Sigmoid colon (tissue), 7 donors: Measurements from ENCODE around the gene VGLL3. TPM values are rescaled to one million over a fixed set of nuclear protein-coding genes. Genes with fewer than 3 reads are reported as not detected.
A peak's percentile ranks its signal among the peaks of the same experiment; 100 is the strongest.

Experiments
- DNase-seq: peaks from one replicate; pipeline ENCODE4 v3.0.0-alpha.2; 2019
- H3K27ac ChIP-seq, 4 donors: fragments of 200-600 bp; sonication (generic); one replicate each; pipeline ENCODE4 v1.5.1; 2016 to 2019; ENCODE audit warnings: mild to moderate bottlenecking in 1 of 4
- H3K27me3 ChIP-seq, 3 donors: fragments of 200-600 bp; sonication (generic); one replicate each; pipeline ENCODE4 v1.5.1; 2019; ENCODE audit warnings: mild to moderate bottlenecking in 1 of 3
- H3K36me3 ChIP-seq, 4 donors: fragments of 200-600 bp; sonication (generic); one replicate each; pipeline ENCODE4 v1.5.1; 2016 to 2019
- H3K4me1 ChIP-seq, 4 donors: fragments of 200-600 bp; sonication (generic); one replicate each; pipeline ENCODE4 v1.5.1; 2017 to 2019
- H3K4me3 ChIP-seq, 4 donors: fragments of 200-600 bp; sonication (generic); one replicate each; pipeline ENCODE4 v1.5.1; 2017 to 2019; ENCODE audit warnings: mild to moderate bottlenecking in 2 of 4, moderate library complexity in 1 of 4
- H3K9me3 ChIP-seq, 4 donors: fragments of 200-600 bp in 3 of 4; sonication (generic) in 3 of 4; one replicate each; pipeline versions ENCODE4 v1.5.1 to v1.6.1; 2013 to 2019
- CTCF ChIP-seq, 4 experiments: fragments of 450-650 bp in 3 of 4; fragments of 200-600 bp in 1 of 4; IDR thresholded peaks; one replicate each; pipeline ENCODE4 v1.5.1; 2016 to 2019; ENCODE audit warnings: antibody characterized with exemption in 4 of 4, mild to moderate bottlenecking in 3 of 4, moderate library complexity in 2 of 4
- EP300 ChIP-seq, 4 donors: sonication (generic); formaldehyde crosslinking; IDR thresholded peaks; one replicate each; pipeline ENCODE4 v1.6.1; 2017; ENCODE audit warnings: antibody characterized with exemption in 4 of 4
- POLR2A ChIP-seq, 2 donors: fragments of 450-650 bp; IDR thresholded peaks; one replicate each; pipeline ENCODE4 v1.6.1; 2016; ENCODE audit warnings: antibody characterized with exemption in 2 of 2, mild to moderate bottlenecking in 2 of 2, moderate library complexity in 2 of 2
- POLR2AphosphoS5 ChIP-seq, 4 donors: sonication (generic); formaldehyde crosslinking; IDR thresholded peaks; one replicate each; pipeline ENCODE4 v1.6.1; 2017; ENCODE audit warnings: antibody characterized with exemption in 4 of 4
- WGBS, 2 donors: extraction: QIAGEN DNeasy Blood & Tissue Kit; methylation state at CpG; one replicate each; pipeline ENCODE4 v1.1.7; 2013; 5-methylcytosine and 5-hydroxymethylcytosine counted together
- intact Hi-C: fragments of 100-400 bp; cut with DNase I; formaldehyde crosslinking; loops from one replicate; pipeline ENCODE4 v1.15.1; 2023
- polyA plus RNA-seq, 3 donors: library from polyadenylated mRNA; stranded (reverse); fragments of 200-250 nt; gene quantifications; one replicate each; pipeline ENCODE4 v1.2.3, GENCODE V29; 2013
- total RNA-seq, 4 donors: library from RNA; depleted of rRNA; stranded (reverse); fragments of >200 nt; gene quantifications; one replicate each; pipeline ENCODE4 v1.1.0, GENCODE V29; 2016
- donor health status: healthy with polysubstance abuse.
- donor health status: Bipolar disorder and iron deficiency.
- donor health status: healthy.

VGLL3 gene
- total and polyA plus RNA-seq, 7 donors = 0.23 to 35.0 (median 24.0) TPM

- no peak for TF ChIP-seq CTCF (IDR thresholded peaks at IDR 0.05)
- no peak for TF ChIP-seq POLR2A (IDR thresholded peaks at IDR 0.05)
- no peak for TF ChIP-seq POLR2AphosphoS5 (IDR thresholded peaks at IDR 0.05)
- no peak for TF ChIP-seq EP300 (IDR thresholded peaks at IDR 0.05)
- Histone ChIP-seq H3K36me3 (peaks cover 0 to 24% (median 0%) of the 10 kb centered on the region in 4 donors), H3K4me1 (peaks cover 0 to 19% (median 10%) of the 10 kb centered on the region in 4 donors), H3K4me3 (no peak overlapping the region), H3K9me3 (no peaks in the 10 kb centered on the region), H3K27me3 (no peaks in the 10 kb centered on the region), H3K27ac (no peak overlapping the region)
- DNase-seq = no peak
- intact Hi-C loops = no loop called here
- WGBS, 2 donors = 62 to 87% methylated on average over 3 of the region's 3 CpGs
Observed at GRCh38 chr3:86942206-86942605, 48.7 kb downstream of the VGLL3 start.

GRCh38 chr3:86938416-86939105 is 52.4 kb downstream of the VGLL3 start:
- no peaks in the 10 kb centered on the region for H3K36me3 ChIP-seq
- no peak for TF ChIP-seq POLR2A (IDR thresholded peaks at IDR 0.05)
- no peak for TF ChIP-seq CTCF (IDR thresholded peaks at IDR 0.05)
- TF ChIP-seq POLR2AphosphoS5 (IDR thresholded peaks at IDR 0.05) = no peak
- no peak for TF ChIP-seq EP300 (IDR thresholded peaks at IDR 0.05)
- H3K9me3 ChIP-seq = no peaks in the 10 kb centered on the region
- intact Hi-C loops = no loop called here
- no peak overlapping the region for H3K4me3 ChIP-seq
- no peaks in the 10 kb centered on the region for H3K27me3 ChIP-seq
- DNase-seq = no peak
- peak overlapping the region in 3 of 4 donors; percentile 18 to 50 (median 46) for H3K27ac ChIP-seq
- WGBS, 2 donors = 77% methylated on average over 3 of the region's 3 CpGs
- H3K4me1 ChIP-seq = peaks cover 0 to 24% (median 13%) of the 10 kb centered on the region in 4 donors

GRCh38 chr3:86937306-86937791 is 53.6 kb downstream of the VGLL3 start:
- no peak overlapping the region for H3K4me3 ChIP-seq
- WGBS, 2 donors = 73 to 76% methylated on average over 6 of the region's 6 CpGs
- H3K9me3 ChIP-seq = no peaks in the 10 kb centered on the region
- no peaks in the 10 kb centered on the region for H3K27me3 ChIP-seq
- DNase-seq = peak; percentile 72
- intact Hi-C loops = no loop called here
- TF ChIP-seq POLR2AphosphoS5 (IDR thresholded peaks at IDR 0.05) (peak in 2 of 4 donors; percentile 24 to 41), CTCF (IDR thresholded peaks at IDR 0.05) (no peak), EP300 (IDR thresholded peaks at IDR 0.05) (no peak), POLR2A (IDR thresholded peaks at IDR 0.05) (no peak)
- H3K4me1 ChIP-seq = peaks cover 0 to 24% (median 13%) of the 10 kb centered on the region in 4 donors
- H3K36me3 ChIP-seq = no peaks in the 10 kb centered on the region
- peak overlapping the region in 3 of 4 donors; percentile 18 to 50 (median 46) for H3K27ac ChIP-seq

GRCh38 chr3:86934851-86935250 is 56.1 kb downstream of the VGLL3 start:
- no peak for TF ChIP-seq POLR2A (IDR thresholded peaks at IDR 0.05)
- no peak for TF ChIP-seq POLR2AphosphoS5 (IDR thresholded peaks at IDR 0.05)
- TF ChIP-seq CTCF (IDR thresholded peaks at IDR 0.05) = no peak
- TF ChIP-seq EP300 (IDR thresholded peaks at IDR 0.05) = no peak
- no peak overlapping the region for H3K27ac ChIP-seq
- intact Hi-C loops = no loop called here
- H3K9me3 ChIP-seq = no peaks in the 10 kb centered on the region
- no peak overlapping the region for H3K4me3 ChIP-seq
- no peaks in the 10 kb centered on the region for H3K27me3 ChIP-seq
- H3K4me1 ChIP-seq = peaks cover 0 to 24% (median 13%) of the 10 kb centered on the region in 4 donors
- 60 to 61% methylated on average over 3 of the region's 3 CpGs for WGBS, 2 donors
- no peak for DNase-seq
- H3K36me3 ChIP-seq = no peaks in the 10 kb centered on the region
